HCT116 (cell line): ENCODE results near the gene MXRA8. TPM values are rescaled to one million over a fixed set of nuclear protein-coding genes. Genes with fewer than 3 reads are reported as not detected.

Experiments
- ATAC-seq: fragments of 200-7000 bp; cut with Tn5 transposase; 2 replicates; pipeline ENCODE4 v1.9.1; 2020; ENCODE audit warnings: mild to moderate bottlenecking, moderate library complexity
- BruUV-seq: library from RNA; stranded (reverse); fragments of 400-500 nt; replicated peaks from 2 replicates; lab custom pipeline; 2021; lab: Mats Ljungman, UMichigan
- CTCF ChIA-PET: fragments of 300-600 bp; sonication (Branson Sonifier 250); formaldehyde crosslinking; loops from one replicate; lab custom pipeline; 2021; ENCODE audit warnings: antibody characterized with exemption; lab: Charles Lee
- POLR2A ChIA-PET: fragments of 300-600, 350-600 bp; sonication (Branson Sonifier 250); formaldehyde crosslinking; loops from one replicate; lab custom pipeline; 2021; ENCODE audit warnings: antibody characterized with exemption; lab: Charles Lee
- RAD21 ChIA-PET, 2 experiments: fragments of 300-600 bp; sonication (Branson Sonifier 250); formaldehyde crosslinking; loops; one replicate each; lab custom pipeline; 2023; ENCODE audit warnings: low total read pairs in 2 of 2; ENCODE audit not compliant: uncharacterized antibody in 2 of 2, unreplicated experiment in 2 of 2, low non-redundant PET in 1 of 2; lab: Charles Lee
- DNase-seq: peaks from one replicate; pipeline ENCODE4 v3.0.0-alpha.2; 2010; ENCODE audit warnings: low read depth, low spot score
- H2AFZ ChIP-seq: fragments of 200-600 bp; shearing (Covaris generic), sonication (generic); 2 replicates; pipeline ENCODE4 v1.6.1; 2017; ENCODE audit warnings: low read depth, mixed run types, mixed read lengths, antibody characterized with exemption, low read length; ENCODE audit not compliant: poor library complexity, severe bottlenecking
- H3K27ac ChIP-seq: 2 replicates; pipeline ENCODE4 v1.5.1; 2012; ENCODE audit warnings: low read depth, low read length
- H3K27me3 ChIP-seq: fragments of 200-600 bp; sonication (generic); 2 replicates; pipeline ENCODE4 v1.6.1; 2016; ENCODE audit warnings: mixed run types, low read length, mixed read lengths; ENCODE audit not compliant: insufficient read depth
- H3K36me3 ChIP-seq, 2 experiments: fragments of 200-500 bp in 1 of 2; fragments of 200-600 bp in 1 of 2; sonication (Bioruptor generic) in 1 of 2; sonication (generic) in 1 of 2; 2 replicates each; pipeline versions ENCODE4 v1.5.1 to v1.6.1; 2014 to 2016; ENCODE audit warnings: low read length in 2 of 2, inconsistent platforms in 1 of 2, mixed read lengths in 1 of 2, mixed run types in 1 of 2; ENCODE audit not compliant: insufficient read depth in 2 of 2, control insufficient read depth in 1 of 2
- H3K4me1 ChIP-seq, 2 experiments: fragments of 200-600 bp in 1 of 2; sonication (generic) in 1 of 2; 2 replicates each; pipeline versions ENCODE4 v1.5.1 to v1.6.1; 2012 to 2017; ENCODE audit warnings: low read length in 2 of 2, inconsistent platforms in 1 of 2, mild to moderate bottlenecking in 1 of 2, mixed read lengths in 1 of 2, mixed run types in 1 of 2, moderate library complexity in 1 of 2; ENCODE audit not compliant: insufficient read depth in 2 of 2, control insufficient read depth in 1 of 2
- H3K4me2 ChIP-seq: fragments of 200-600 bp; sonication (generic); 2 replicates; pipeline ENCODE4 v1.6.1; 2017; ENCODE audit warnings: mixed run types, low read length, mixed read lengths
- H3K4me3 ChIP-seq, 2 experiments: fragments of 200-600 bp in 1 of 2; sonication (generic) in 1 of 2; replicated peaks in 1 of 2; 2 replicates each; pipeline ENCODE4 v1.5.1; 2011 to 2016; ENCODE audit warnings: low read length in 2 of 2, control low read depth in 1 of 2, low read depth in 1 of 2, mild to moderate bottlenecking in 1 of 2, mixed read lengths in 1 of 2, mixed run types in 1 of 2
- H3K79me2 ChIP-seq: fragments of 200-600 bp; sonication (generic); 2 replicates; pipeline ENCODE4 v1.6.1; 2017; ENCODE audit warnings: mild to moderate bottlenecking, mixed run types, low read length, moderate library complexity, mixed read lengths; ENCODE audit not compliant: insufficient read depth
- H3K9ac ChIP-seq: fragments of 200-600 bp; sonication (generic); 2 replicates; pipeline ENCODE4 v1.6.1; 2016; ENCODE audit warnings: low read length, mixed read lengths
- H3K9me2 ChIP-seq: fragments of 200-600 bp; sonication (generic), shearing (Covaris generic); 2 replicates; pipeline ENCODE4 v1.6.1; 2017; ENCODE audit warnings: mixed run types, mild to moderate bottlenecking, moderate library complexity; ENCODE audit not compliant: insufficient read depth
- H3K9me3 ChIP-seq, 2 experiments: fragments of 200-500 bp in 1 of 2; fragments of 200-600 bp in 1 of 2; sonication (Bioruptor generic) in 1 of 2; sonication (generic) in 1 of 2; 2 replicates each; pipeline ENCODE4 v1.6.1; 2014 to 2017; ENCODE audit warnings: low read length in 2 of 2, mixed read lengths in 2 of 2, inconsistent platforms in 1 of 2, low read depth in 1 of 2, mild to moderate bottlenecking in 1 of 2, mixed run types in 1 of 2, moderate library complexity in 1 of 2; ENCODE audit not compliant: control insufficient read depth in 1 of 2, insufficient read depth in 1 of 2
- H4K20me1 ChIP-seq: fragments of 200-600 bp; sonication (generic), shearing (Covaris generic); 2 replicates; pipeline ENCODE4 v1.6.1; 2017; ENCODE audit warnings: mixed run types, mild to moderate bottlenecking, moderate library complexity; ENCODE audit not compliant: insufficient read depth
- ELF1 ChIP-seq: IDR thresholded peaks from 2 replicates; pipeline ENCODE4 v1.6.1; 2012; ENCODE audit warnings: low read depth, borderline replicate concordance
- EZH2phosphoT487 ChIP-seq: fragments of 200-600 bp; IDR thresholded peaks from 2 replicates; pipeline ENCODE4 v1.6.1; 2018; ENCODE audit warnings: antibody characterized with exemption, borderline replicate concordance
- FOSL1 ChIP-seq: IDR thresholded peaks from 2 replicates; pipeline ENCODE4 v1.6.1; 2012; ENCODE audit warnings: low read depth
- POLR2A ChIP-seq: IDR thresholded peaks from 2 replicates; pipeline ENCODE4 v1.7.0; 2011; ENCODE audit warnings: borderline replicate concordance; ENCODE audit not compliant: insufficient read depth, insufficient read length; ENCODE audit errors: extremely low read depth
- POLR2AphosphoS5 ChIP-seq: IDR thresholded peaks from 2 replicates; pipeline ENCODE4 v1.6.1; 2011; ENCODE audit warnings: mild to moderate bottlenecking, low read depth, low read length, moderate library complexity
- SIN3A ChIP-seq: IDR thresholded peaks from 2 replicates; pipeline ENCODE4 v1.6.1; 2012; ENCODE audit warnings: low read depth
- SP1 ChIP-seq: IDR thresholded peaks from 2 replicates; pipeline ENCODE4 v1.6.1; 2012; ENCODE audit warnings: low read depth
- ZFX ChIP-seq: fragments of 450-650 bp; IDR thresholded peaks from 2 replicates; pipeline ENCODE4 v1.6.1; 2017
- intact Hi-C: fragments of 100-400 bp; cut with micrococcal nuclease; formaldehyde crosslinking; loops from 2 replicates; pipeline ENCODE4 v1.10.0; 2022
- total RNA-seq: library from RNA; stranded (reverse); gene quantifications from one replicate; pipeline ENCODE4 v1.2.1, GENCODE V29; 2021; ENCODE audit not compliant: unreplicated experiment
- TF ChIP-seq, protein P1 (sequence below): IDR thresholded peaks from 2 replicates; pipeline ENCODE4 v1.6.1; 2012
- TF ChIP-seq, protein P2 (sequence below): IDR thresholded peaks from 2 replicates; pipeline ENCODE4 v1.6.1; 2012
- TF ChIP-seq, protein P3 (sequence below): IDR thresholded peaks from 2 replicates; pipeline ENCODE4 v1.6.1; 2011; ENCODE audit warnings: mild to moderate bottlenecking, low read length, moderate library complexity; ENCODE audit not compliant: insufficient replicate concordance; ENCODE audit errors: extremely low read depth

MXRA8 gene
- total RNA-seq, 1 experiment from 2014 or later, result 0.74 TPM

DNA sequence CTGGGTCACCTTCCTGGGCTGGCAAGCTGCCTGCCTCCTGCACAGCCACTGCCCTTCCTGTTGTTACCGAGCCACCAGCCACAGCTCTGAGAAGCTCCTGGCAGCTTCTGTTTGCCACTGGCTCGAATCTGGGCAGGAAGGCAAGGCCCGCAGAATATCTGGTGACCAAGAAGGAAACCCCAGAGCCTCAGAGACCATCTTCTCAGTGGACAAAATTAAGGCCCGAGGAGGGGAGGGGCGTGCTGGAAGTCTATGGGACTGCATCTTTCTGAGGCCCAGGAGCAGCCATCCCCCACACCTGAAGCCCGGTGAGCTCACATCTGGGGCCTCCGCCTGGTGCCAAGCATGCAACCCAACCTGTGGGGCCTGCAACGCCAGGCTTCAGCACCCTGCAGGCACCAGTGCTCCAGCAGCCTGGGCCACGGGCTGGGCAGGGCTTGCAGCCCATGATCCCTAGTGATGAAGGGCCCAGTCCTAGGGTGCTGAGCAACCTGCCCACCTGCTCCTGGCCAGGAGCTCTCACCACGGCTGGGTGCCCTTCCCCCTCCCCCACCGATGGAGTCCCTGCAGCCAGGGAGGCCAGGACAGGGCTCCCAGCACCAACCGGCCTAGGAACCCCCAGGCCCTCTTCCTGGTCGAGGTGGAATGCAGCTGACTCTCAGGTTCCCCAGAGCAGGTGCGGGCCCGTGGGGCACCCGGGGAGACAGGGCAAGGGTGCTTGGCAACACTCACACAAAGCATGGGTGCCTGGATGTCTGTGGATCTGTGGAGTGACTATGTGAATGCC is 32.9 kb downstream of the MXRA8 start:
- ChIA-PET RAD21 (no interaction called here), POLR2A (no interaction called here), CTCF (no interaction called here)
- H3K27me3 ChIP-seq, result no peaks in the 10 kb centered on the region
- BruUV-seq, result no TSS peak
- ATAC-seq (0 out of 2 replicates have a peak, but pooled peaks have one; percentile 4), DNase-seq (no peak)
- no peaks in the 10 kb centered on the region for H3K9me2 ChIP-seq
- peaks cover 13 to 22% of the 10 kb centered on the region in 2 experiments for H3K4me1 ChIP-seq
- H3K9me3 ChIP-seq, result no peaks in the 10 kb centered on the region
- peak overlapping the region; percentile 69 to 87 for H3K4me3 ChIP-seq
- 0 out of 2 replicates have a peak, but pooled peaks have one; percentile 14 for TF ChIP-seq SIN3A
- TF ChIP-seq, protein P1, sequence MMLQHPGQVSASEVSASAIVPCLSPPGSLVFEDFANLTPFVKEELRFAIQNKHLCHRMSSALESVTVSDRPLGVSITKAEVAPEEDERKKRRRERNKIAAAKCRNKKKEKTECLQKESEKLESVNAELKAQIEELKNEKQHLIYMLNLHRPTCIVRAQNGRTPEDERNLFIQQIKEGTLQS, result no peak
- peak overlapping the region; percentile 80 for H3K27ac ChIP-seq
- peaks cover 53% of the 10 kb centered on the region for H3K79me2 ChIP-seq
- peaks cover 0 to 4% of the 10 kb centered on the region in 2 experiments; a peak in 2 of 4 replicates for H3K36me3 ChIP-seq
- intact Hi-C loops, result no loop called here
- H4K20me1 ChIP-seq, result peaks cover 4% of the 10 kb centered on the region; the same call in 1 of the 2 replicates
- H3K4me2 ChIP-seq, result peak overlapping the region; percentile 76
- H3K9ac ChIP-seq, result peak overlapping the region; percentile 96
- H2AFZ ChIP-seq, result no peak overlapping the region

DNA sequence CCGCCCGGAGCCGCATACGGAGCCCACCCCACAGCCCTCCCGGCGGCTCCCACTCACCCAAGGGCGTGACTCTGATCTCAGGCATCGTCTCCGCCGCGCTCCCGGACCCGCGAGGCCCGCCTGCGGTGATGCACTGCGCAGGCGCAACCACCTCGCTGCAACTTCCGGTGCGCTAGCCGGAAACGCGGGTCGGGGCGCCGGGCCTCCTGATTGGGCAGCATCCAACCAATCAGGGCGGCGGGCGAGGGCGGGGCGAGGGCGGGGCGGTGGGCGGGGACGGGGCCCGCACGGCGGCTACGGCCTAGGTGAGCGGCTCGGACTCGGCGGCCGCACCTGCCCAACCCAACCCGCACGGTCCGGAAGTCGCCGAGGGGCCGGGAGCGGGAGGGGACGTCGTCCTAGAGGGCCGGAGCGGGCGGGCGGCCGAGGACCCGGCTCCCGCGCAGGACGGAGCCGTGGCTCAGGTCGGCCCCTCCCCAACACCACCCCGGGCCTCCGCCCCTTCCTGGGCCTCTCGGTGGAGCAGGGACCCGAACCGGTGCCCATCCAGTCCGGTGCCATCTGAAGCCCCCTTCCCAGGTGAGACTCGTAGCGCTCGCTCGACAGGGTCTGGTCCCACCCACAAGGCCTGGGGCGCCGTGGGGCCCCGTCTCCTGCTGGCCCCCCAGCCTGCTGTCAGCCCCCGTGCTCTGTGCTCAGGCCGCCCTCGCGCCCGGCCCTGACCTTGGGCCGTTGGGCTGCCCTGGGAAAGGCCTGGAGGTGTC is 33.6 kb downstream of the MXRA8 start, which contains the start of the genes CPTP and INTS11:
CPTP (plus strand) TSS at position 279 of the 764 bp plus-strand sequence. CDS start 2,109 bp downstream, outside the sequence.
INTS11 (minus strand) TSS at position 137 of the 764 bp plus-strand sequence; CDS start at position 85, 52 bp downstream.
- peaks cover 4% of the 10 kb centered on the region; the same call in 1 of the 2 replicates for H4K20me1 ChIP-seq
- H3K79me2 ChIP-seq, result peaks cover 61% of the 10 kb centered on the region
- peak within 1 kb of the TSS; percentile 88 for H3K27ac ChIP-seq
- H3K4me2 ChIP-seq, result peak within 1 kb of the TSS; percentile 79
- ATAC-seq (peak; percentile 83), DNase-seq (peak; percentile 76)
- no peaks in the 10 kb centered on the region for H3K27me3 ChIP-seq
- H3K4me1 ChIP-seq, result peaks cover 13 to 24% of the 10 kb centered on the region in 2 experiments
- H3K36me3 ChIP-seq, result peaks cover 3 to 4% of the 10 kb centered on the region in 2 experiments; a peak in 2 of 4 replicates
- no peaks in the 10 kb centered on the region for H3K9me2 ChIP-seq
- peak within 1 kb of the TSS; percentile 96 for H3K9ac ChIP-seq
- intact Hi-C loops, result no loop called here
- H2AFZ ChIP-seq, result no peak within 1 kb of the TSS
- ChIA-PET CTCF (no interaction called here), RAD21 (interaction anchor here in 1 of 2 experiments (0.7 kb wide), 1 partner anchor 19 kb away, joined by 6 read pairs; no protein-coding TSS in a partner anchor), POLR2A (no interaction called here)
- peak within 1 kb of the TSS; percentile 69 to 87 for H3K4me3 ChIP-seq
- peak; percentile 90 for TF ChIP-seq POLR2AphosphoS5
- peak; percentile 64 for TF ChIP-seq SIN3A
- peak; percentile 76 for TF ChIP-seq SP1
- no peak for TF ChIP-seq EZH2phosphoT487
- TF ChIP-seq, protein P2, sequence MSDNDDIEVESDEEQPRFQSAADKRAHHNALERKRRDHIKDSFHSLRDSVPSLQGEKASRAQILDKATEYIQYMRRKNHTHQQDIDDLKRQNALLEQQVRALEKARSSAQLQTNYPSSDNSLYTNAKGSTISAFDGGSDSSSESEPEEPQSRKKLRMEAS, result peak; percentile 74
- no peak; the same call in 1 of the 2 replicates for TF ChIP-seq ELF1
- no peak for TF ChIP-seq FOSL1
- TF ChIP-seq, protein P3, sequence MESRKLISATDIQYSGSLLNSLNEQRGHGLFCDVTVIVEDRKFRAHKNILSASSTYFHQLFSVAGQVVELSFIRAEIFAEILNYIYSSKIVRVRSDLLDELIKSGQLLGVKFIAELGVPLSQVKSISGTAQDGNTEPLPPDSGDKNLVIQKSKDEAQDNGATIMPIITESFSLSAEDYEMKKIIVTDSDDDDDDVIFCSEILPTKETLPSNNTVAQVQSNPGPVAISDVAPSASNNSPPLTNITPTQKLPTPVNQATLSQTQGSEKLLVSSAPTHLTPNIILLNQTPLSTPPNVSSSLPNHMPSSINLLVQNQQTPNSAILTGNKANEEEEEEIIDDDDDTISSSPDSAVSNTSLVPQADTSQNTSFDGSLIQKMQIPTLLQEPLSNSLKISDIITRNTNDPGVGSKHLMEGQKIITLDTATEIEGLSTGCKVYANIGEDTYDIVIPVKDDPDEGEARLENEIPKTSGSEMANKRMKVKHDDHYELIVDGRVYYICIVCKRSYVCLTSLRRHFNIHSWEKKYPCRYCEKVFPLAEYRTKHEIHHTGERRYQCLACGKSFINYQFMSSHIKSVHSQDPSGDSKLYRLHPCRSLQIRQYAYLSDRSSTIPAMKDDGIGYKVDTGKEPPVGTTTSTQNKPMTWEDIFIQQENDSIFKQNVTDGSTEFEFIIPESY, result no peak
- peak; percentile 85 for TF ChIP-seq ZFX
- TF ChIP-seq, protein P1, result no peak
- TF ChIP-seq POLR2A, result peak; percentile 56
- BruUV-seq, result no TSS peak
- no peaks in the 10 kb centered on the region for H3K9me3 ChIP-seq
